Endothelial cell (in vitro differentiated cells): Measurements from ENCODE around the gene KLHDC1. TPM values are rescaled to one million over a fixed set of nuclear protein-coding genes. Genes with fewer than 3 reads are reported as not detected.
A peak's percentile ranks its signal among the peaks of the same experiment; 100 is the strongest.

Experiments used
- DNase-seq: peaks from one replicate; pipeline ENCODE4 v3.0.0; 2021; ENCODE audit warnings: low spot score
- H3K27ac Mint-ChIP-seq: one replicate; pipeline ENCODE4 v1.8.0; 2021; ENCODE audit warnings: mixed read lengths, inconsistent platforms; ENCODE audit not compliant: unreplicated experiment
- H3K27me3 Mint-ChIP-seq: one replicate; pipeline ENCODE4 v1.8.0; 2021; ENCODE audit warnings: mild to moderate bottlenecking, moderate library complexity, mixed read lengths, inconsistent platforms; ENCODE audit not compliant: unreplicated experiment
- H3K36me3 Mint-ChIP-seq: one replicate; pipeline ENCODE4 v1.8.0; 2021; ENCODE audit warnings: mild to moderate bottlenecking, low read depth, mixed read lengths, inconsistent platforms; ENCODE audit not compliant: unreplicated experiment
- H3K4me1 Mint-ChIP-seq: one replicate; pipeline ENCODE4 v1.8.0; 2021; ENCODE audit warnings: mild to moderate bottlenecking, mixed read lengths, inconsistent platforms; ENCODE audit not compliant: unreplicated experiment
- H3K4me3 Mint-ChIP-seq: one replicate; pipeline ENCODE4 v1.8.0; 2021; ENCODE audit warnings: mild to moderate bottlenecking, mixed read lengths, inconsistent platforms; ENCODE audit not compliant: unreplicated experiment
- H3K9me3 Mint-ChIP-seq: one replicate; pipeline ENCODE4 v1.8.0; 2021; ENCODE audit warnings: mixed read lengths, inconsistent platforms; ENCODE audit not compliant: unreplicated experiment
- total RNA-seq: library from RNA; stranded (reverse); fragmentation: NEBNext Ultra II Directional; extraction: Animal tissue kit (Norgen Biotek cat#: 25700); gene quantifications from one replicate; pipeline ENCODE4 v1.2.1, GENCODE V29; 2021; ENCODE audit not compliant: unreplicated experiment
- TF ChIP-seq, protein P1 (sequence below): fragments of 200-600 bp; sonication (generic); IDR thresholded peaks from one replicate; pipeline ENCODE4 v1.5.0; 2021; ENCODE audit warnings: antibody characterized with exemption; ENCODE audit not compliant: unreplicated experiment

KLHDC1 gene
- total RNA-seq, 1 donor from 2014 or later, result 1.6 TPM

DNA sequence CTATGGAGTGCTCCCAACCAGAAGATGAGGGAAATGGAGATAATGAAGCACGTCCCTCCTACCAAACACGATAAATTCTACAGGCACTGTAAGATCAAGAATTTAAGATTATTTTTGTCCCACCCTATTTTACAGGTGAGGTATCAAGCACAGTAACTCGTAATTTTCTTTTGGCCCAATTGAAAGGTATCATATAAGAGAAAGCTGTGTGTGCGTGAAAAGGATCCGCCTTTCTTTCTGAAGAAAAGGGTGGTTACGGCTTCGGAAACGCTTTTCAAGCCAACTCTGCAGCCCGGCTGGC is 74.3 kb downstream of the KLHDC1 start:
- Mint-ChIP-seq H3K27ac (peak overlapping the region; percentile 98), H3K27me3 (peaks cover 10% of the 10 kb centered on the region), H3K36me3 (peaks cover 4% of the 10 kb centered on the region), H3K4me1 (peaks cover 14% of the 10 kb centered on the region), H3K9me3 (no peaks in the 10 kb centered on the region), H3K4me3 (peak overlapping the region; percentile 95)
- TF ChIP-seq, protein P1, sequence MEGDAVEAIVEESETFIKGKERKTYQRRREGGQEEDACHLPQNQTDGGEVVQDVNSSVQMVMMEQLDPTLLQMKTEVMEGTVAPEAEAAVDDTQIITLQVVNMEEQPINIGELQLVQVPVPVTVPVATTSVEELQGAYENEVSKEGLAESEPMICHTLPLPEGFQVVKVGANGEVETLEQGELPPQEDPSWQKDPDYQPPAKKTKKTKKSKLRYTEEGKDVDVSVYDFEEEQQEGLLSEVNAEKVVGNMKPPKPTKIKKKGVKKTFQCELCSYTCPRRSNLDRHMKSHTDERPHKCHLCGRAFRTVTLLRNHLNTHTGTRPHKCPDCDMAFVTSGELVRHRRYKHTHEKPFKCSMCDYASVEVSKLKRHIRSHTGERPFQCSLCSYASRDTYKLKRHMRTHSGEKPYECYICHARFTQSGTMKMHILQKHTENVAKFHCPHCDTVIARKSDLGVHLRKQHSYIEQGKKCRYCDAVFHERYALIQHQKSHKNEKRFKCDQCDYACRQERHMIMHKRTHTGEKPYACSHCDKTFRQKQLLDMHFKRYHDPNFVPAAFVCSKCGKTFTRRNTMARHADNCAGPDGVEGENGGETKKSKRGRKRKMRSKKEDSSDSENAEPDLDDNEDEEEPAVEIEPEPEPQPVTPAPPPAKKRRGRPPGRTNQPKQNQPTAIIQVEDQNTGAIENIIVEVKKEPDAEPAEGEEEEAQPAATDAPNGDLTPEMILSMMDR, result no peak
- DNase-seq, result no peak

DNA sequence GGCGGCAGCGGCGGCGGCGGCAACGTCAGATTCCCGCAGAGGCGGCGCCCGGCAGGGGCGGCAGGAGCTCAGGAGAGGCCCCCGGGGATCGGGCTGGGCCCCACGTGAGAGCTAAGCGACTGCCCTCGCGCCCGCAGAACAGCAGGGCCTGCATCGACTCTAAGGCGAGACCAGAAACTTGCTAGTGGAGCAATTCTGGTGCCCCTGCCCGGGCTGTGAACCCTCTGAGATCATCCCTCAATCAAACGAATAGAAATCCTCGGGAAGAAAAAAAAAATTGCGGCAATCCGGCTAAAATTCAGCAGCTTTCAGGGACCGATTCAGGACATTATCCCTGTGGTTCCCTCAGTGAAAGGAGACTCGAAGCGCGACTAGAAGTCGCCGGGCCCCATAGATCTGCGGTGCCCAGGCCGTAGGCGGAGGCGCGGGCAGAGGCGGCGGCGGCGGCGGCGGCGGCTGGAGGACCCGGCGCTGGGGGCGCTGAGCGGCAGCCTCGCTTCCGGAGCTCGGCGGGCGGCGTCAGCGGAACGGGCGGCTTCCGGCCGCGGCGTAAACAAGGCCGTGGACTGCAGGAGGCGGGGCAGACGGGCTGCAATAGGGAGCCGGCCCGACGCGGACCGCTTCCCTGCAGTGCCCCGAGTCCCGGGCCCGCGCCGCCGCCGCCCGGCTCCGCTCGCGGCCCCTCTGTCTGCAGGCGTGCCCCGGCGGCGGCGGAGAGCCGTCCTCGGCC is 74.8 kb downstream of the KLHDC1 start, which contains the start of gene KLHDC2:
Gene KLHDC2 (plus strand): TSS at position 583 of the 730 bp plus-strand sequence. CDS start 316 bp downstream, outside the sequence.
- H3K4me1 Mint-ChIP-seq, result peaks cover 14% of the 10 kb centered on the region
- H3K9me3 Mint-ChIP-seq, result no peaks in the 10 kb centered on the region
- TF ChIP-seq, protein P1, result no peak
- peaks cover 10% of the 10 kb centered on the region for H3K27me3 Mint-ChIP-seq
- H3K27ac Mint-ChIP-seq, result peak within 1 kb of the TSS; percentile 98
- peak; percentile 92 for DNase-seq
- peaks cover 4% of the 10 kb centered on the region for H3K36me3 Mint-ChIP-seq
- H3K4me3 Mint-ChIP-seq, result peak within 1 kb of the TSS; percentile 98

DNA sequence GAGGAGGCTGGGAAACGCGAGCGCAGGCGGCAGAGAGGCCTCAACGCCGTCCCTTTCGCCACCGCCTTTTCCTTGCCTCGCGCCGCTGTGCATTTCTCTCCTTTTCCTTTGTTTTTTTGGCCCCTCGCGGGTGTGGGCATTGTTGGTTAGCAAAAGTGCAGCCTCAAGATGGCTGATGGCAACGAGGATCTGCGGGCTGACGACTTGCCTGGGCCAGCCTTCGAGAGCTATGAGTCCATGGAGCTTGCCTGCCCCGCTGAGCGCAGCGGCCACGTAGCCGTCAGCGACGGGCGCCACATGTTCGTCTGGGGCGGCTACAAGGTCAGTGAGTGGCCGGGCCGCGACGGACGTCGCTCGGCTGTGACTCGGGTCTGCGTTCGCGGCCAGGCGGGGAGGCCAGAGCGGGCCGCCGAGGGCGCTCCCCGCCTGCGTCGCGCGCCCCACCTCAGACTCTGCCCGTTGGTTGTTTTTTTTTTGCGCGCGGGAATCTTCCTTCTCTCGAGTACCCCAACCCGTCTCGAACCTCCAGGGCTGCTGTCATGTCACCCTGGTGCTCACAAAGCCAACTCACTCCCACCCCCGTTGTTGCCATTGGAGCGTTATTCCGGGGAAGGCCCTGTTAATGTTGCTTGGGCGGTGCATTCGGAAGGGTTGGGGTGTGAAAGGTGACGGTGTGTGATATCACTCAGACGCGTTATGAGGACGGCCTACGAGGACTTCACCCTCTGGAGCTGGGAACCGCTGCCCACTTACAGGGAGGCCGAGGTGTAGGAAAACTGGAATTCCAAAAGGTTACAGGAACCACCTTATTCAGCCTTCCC is 75.6 kb downstream of the KLHDC1 start:
- H3K4me3 Mint-ChIP-seq, result peak overlapping the region; percentile 98

DNA sequence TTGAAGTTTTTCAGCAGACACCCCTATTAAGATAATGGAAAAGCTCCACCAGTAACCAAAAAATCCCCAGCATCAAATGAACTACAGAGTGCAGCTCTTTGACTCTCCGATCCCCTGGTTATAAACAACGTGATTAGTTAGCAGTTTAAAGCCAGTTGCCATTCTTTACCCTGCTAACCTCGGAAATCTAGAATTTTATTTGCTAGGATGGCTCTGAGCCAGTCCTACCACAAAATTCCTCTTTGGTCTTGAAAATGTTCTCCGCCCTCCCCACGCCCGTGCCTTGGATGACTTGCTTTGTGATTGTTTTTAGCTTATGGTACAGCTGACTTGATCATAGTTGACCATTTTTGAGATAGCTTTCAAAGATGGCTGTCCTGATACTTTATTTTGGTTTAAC is 76.3 kb downstream of the KLHDC1 start:
- Mint-ChIP-seq H3K9me3 (no peaks in the 10 kb centered on the region), H3K27me3 (peaks cover 10% of the 10 kb centered on the region), H3K36me3 (peaks cover 4% of the 10 kb centered on the region), H3K4me1 (peaks cover 14% of the 10 kb centered on the region), H3K27ac (peak overlapping the region; percentile 98), H3K4me3 (peak overlapping the region; percentile 98)
- TF ChIP-seq, protein P1, result no peak
- no peak for DNase-seq

More for the DNA sequence above, 75.6 kb downstream of the KLHDC1 start:
- H3K36me3 Mint-ChIP-seq, result peaks cover 4% of the 10 kb centered on the region
- peaks cover 14% of the 10 kb centered on the region for H3K4me1 Mint-ChIP-seq
- no peaks in the 10 kb centered on the region for H3K9me3 Mint-ChIP-seq
- TF ChIP-seq, protein P1, result no peak
- H3K27ac Mint-ChIP-seq, result peak overlapping the region; percentile 98
- peaks cover 10% of the 10 kb centered on the region for H3K27me3 Mint-ChIP-seq
- DNase-seq, result peak; percentile 50
